ENCODE results near the gene ELP5.
A peak's percentile ranks its signal among the peaks of the same experiment; 100 is the strongest.

ELP5 gene

DNA sequence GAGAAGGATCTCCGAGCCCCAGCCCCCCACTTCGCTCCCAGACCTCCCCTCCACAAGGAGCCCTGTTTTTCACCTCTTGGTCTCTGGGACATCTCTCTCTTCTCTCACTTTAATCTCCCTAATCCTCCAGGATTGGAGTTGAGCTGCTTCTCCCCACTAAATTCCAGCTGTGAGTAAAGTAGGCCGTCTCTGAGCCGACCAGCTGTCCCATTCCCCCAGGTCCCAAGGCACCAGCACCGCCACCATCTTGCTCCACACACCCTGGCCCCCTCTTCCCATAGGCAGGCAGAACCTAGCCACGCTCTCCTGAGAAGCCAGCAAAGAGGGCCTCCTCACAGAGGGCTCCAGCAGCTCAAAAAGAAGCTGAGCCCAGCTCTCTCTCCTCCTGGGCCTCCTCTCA is 33.3 kb upstream of the ELP5 start:
- FAIRE-seq (no peak), DNase-seq (ENCODE audit: insufficient read length, low spot score) (no peak)

DNA sequence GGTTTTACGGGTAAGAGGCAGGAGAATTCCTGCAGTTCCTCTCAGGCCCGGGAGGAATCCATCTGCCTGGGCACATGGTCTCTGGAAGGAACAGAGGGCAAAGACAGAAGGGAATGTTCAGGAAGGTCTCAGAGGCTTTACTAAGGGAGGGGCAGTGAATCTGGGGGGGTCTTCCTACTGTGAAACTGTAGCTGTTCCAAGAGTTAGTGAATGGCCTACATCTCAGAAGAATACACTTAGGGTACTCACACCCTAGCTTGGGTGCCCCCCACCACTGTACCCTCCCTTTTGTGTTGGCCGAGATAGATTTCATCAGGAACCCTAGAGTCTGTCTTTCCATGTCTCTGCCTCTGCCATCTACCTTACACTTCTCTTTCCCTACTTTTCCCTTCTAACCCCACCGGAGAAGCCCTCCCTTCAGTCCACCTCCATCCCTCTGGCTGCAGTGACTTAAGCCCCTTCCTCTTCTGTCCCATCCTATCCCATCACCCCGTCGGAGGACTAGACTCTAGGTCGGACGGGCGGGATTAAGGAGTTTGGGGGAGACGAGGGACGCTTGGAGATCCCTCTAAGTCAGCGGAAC is 32.7 kb upstream of the ELP5 start:
- no peak for DNase-seq (ENCODE audit: insufficient read length, low spot score)
- no peak for FAIRE-seq

DNA sequence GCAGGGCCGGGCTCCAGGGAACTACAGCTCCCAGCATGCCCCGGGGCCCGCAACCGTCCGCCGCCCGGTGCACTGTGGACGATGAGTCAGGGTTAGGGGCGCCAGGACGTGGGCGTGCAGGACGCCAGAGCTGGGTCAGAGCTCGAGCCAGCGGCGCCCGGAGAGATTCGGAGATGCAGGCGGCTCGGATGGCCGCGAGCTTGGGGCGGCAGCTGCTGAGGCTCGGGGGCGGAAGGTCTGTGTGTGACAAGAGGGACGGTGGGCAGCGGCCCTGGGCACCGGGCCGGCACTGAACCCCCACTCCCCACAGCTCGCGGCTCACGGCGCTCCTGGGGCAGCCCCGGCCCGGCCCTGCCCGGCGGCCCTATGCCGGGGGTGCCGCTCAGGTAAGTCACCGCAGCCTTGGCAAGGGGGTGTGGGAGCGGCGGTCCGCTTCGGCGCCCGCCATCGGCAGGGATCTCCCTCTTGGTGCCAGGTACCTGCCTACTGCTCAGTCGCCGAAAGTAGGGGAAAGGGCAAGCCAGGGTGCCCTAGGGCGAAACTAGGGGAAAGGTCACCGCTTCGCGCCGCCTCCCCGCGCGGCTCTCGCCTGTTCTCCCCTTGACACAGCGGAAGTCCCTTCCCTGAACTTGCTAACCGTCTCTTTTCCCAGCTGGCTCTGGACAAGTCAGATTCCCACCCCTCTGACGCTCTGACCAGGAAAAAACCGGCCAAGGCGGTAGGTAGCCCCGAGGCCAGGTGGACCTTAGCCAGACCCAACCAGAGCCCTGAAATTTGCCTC is 32.0 kb upstream of the ELP5 start, which contains the start of the genes ACADVL and DLG4:
Gene ACADVL, plus strand, starts transcription at position 127 of the 781 bp plus-strand sequence. Its CDS starts 47 bp downstream, at position 174.
Gene DLG4, minus strand, starts transcription at position 25 of the 781 bp plus-strand sequence.
- peak; percentile 96 for DNase-seq (ENCODE audit: insufficient read length, low spot score)

DNA sequence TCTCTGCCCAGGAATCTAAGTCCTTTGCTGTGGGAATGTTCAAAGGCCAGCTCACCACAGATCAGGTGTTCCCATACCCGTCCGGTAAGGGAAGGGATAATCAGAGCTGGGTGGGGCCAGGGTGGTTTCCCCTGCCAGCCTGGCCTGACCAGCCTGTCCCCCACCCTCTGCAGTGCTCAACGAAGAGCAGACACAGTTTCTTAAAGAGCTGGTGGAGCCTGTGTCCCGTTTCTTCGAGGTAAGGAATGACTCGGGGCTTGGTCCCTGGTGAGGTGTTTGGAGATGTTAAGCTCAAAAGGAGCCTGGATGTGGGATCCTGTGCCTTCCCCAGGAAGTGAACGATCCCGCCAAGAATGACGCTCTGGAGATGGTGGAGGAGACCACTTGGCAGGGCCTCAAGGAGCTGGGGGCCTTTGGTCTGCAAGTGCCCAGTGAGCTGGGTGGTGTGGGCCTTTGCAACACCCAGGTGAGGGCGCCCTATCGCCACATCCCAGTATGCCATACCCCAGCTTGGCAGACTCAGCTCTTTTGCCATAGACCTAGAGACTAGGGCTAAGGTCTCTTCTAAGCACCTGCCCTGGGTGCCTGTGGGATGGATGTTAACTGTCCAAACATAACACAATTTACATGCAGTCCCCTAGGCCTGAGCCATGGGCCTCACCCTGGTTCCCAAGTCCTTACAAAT is 31.3 kb upstream of the ELP5 start:
- DNase-seq (ENCODE audit: insufficient read length, low spot score): no peak
- FAIRE-seq: no peak

More for the DNA sequence above, 32.0 kb upstream of the ELP5 start, which contains the start of the genes ACADVL and DLG4:
- peak; percentile 96 for FAIRE-seq

DNA sequence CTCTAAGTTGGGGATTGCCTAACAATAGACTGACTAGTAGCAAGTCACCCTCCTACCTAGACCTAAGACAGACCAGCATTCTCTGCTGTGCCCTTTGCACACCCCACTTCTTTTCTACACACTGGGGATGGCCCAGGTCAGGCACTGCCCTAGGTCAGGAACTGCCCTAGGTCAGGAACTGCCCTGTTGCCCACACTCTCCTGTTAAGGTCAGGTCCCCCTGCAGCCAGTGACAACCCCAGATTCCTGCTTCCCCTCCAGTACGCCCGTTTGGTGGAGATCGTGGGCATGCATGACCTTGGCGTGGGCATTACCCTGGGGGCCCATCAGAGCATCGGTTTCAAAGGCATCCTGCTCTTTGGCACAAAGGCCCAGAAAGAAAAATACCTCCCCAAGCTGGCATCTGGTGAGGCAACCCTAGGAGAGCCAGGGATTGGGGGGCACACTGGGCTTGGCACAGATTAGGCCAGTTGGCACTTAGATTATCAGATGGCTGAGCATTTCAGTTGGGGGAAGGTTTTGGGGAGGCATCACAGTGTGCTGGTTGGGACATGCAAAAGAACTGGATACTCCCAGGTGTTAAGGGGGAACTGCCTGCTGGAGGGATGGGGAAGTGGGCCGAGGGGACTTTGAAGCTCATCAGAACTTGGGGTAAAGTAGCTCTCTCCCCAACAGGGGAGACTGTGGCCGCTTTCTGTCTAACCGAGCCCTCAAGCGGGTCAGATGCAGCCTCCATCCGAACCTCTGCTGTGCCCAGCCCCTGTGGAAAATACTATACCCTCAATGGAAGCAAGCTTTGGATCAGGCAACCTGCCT is 30.5 kb upstream of the ELP5 start:
- FAIRE-seq: peak; percentile 69
- no peak for DNase-seq (ENCODE audit: insufficient read length, low spot score)

DNA sequence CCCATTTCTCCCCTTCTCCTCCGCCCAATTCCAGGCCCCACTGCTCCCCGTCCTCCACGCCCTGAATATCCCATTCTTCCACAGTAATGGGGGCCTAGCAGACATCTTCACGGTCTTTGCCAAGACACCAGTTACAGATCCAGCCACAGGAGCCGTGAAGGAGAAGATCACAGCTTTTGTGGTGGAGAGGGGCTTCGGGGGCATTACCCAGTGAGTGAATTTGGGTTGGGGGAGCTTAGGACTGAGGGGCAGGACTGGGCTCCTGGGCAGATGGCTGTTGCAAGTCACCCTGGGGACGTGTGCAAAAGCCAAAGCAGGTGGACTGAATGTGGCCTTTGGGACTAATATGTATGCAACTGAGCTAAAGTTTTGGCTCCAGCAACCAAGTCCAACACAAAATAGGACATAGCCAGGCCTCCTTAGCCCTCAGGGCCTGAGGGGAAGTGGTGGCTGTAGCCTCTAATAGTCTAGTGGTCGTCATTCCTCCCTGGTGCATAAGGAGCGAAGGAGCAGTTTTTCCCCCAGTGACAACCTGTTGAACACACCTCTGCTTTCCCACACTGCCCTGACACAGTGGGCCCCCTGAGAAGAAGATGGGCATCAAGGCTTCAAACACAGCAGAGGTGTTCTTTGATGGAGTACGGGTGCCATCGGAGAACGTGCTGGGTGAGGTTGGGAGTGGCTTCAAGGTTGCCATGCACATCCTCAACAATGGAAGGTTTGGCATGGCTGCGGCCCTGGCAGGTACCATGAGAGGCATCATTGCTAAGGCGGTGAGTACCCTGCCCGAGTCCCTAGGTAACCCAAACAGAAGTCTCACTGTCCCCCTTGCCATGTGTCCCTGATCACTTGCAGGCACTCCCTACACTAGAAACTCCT is 29.7 kb upstream of the ELP5 start:
- DNase-seq (ENCODE audit: insufficient read length, low spot score) (no peak), FAIRE-seq (no peak)

DNA sequence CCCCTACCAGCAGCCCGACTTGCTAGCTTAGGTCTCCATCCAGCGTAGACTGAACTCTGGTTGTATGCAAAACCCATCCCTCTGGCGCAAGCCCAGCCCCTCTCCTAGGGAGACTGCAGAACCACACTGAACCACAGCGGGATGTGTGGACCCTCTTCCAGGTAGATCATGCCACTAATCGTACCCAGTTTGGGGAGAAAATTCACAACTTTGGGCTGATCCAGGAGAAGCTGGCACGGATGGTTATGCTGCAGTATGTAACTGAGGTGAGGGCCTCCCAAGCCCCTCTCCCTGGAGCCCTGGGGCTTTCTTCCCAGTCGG is 29.1 kb upstream of the ELP5 start:
- DNase-seq (ENCODE audit: insufficient read length, low spot score) (no peak), FAIRE-seq (no peak)

DNA sequence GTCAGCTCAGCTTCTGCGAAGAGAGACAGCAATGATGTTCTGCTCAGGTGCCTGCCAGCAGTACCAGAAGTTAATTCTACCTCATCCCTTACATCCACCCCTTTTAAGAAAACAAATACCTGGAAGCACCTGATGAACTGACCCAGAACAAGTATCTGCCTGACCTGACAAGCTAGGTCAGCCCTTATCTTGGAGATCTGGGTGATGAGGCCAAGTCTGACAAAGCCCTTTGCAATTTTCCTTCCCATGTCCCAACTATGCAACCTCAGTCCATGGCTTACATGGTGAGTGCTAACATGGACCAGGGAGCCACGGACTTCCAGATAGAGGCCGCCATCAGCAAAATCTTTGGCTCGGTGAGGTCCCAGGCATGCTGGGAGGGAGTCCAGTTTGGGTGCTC is 28.6 kb upstream of the ELP5 start:
- no peak for DNase-seq (ENCODE audit: insufficient read length, low spot score)
- FAIRE-seq: no peak

DNA sequence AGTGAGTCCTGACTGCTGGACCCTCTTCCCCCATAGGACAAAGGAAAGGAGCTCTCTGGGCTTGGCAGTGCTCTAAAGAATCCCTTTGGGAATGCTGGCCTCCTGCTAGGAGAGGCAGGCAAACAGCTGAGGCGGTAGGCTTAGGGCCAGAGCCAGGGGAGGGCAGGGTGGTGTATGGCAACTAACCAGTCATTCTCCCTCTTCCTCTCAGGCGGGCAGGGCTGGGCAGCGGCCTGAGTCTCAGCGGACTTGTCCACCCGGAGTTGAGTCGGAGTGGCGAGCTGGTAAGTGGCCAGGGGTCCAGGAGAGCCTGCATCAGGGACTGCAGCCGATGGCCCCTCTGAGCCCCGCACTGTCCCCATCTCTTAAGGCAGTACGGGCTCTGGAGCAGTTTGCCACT is 27.9 kb upstream of the ELP5 start:
- no peak for DNase-seq (ENCODE audit: insufficient read length, low spot score)
- no peak for FAIRE-seq

DNA sequence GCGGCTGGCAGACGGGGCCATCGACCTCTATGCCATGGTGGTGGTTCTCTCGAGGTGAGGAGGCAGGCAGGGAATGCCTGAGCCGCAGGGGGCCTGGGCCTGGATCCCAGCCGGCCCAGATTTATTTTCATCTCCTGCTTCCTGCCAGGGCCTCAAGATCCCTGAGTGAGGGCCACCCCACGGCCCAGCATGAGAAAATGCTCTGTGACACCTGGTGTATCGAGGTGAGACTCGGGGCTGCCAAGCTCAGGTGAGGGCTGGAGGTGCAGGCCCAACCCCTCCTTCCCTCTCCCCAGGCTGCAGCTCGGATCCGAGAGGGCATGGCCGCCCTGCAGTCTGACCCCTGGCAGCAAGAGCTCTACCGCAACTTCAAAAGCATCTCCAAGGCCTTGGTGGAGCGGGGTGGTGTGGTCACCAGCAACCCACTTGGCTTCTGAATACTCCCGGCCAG is 27.3 kb upstream of the ELP5 start:
- no peak for DNase-seq (ENCODE audit: insufficient read length, low spot score)
- no peak for FAIRE-seq

DNA sequence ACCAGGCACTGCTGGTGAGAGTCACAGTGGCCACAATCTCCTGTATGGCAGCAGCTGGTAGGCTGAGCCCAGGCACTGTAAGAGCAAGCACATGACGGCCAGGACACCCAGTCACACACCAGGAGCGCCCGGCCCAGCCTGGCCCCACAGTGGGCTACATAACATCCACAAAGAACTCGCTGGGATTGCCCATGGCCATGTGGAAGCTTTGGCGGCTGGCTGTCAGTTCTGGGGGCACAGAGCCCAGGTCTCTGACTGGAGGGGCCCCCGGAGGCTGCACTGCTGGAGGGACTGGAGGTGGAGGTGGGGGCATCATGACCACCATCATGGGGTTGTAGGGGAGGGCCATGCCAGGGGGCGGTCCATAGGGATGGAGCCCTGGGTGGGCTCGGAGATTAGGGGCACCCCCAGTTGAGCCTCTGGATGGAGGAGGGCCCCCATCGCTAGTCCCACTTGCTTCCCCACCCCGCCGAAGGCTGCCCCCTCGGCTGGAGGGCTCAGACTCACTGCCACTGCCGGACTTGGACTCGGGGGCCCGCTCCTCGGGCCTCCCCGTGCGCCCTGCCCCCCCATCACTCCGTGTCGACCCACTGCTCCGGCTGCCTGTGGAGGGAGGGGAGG is 26.2 kb upstream of the ELP5 start:
- no peak for DNase-seq (ENCODE audit: insufficient read length, low spot score)
- FAIRE-seq: no peak

DNA sequence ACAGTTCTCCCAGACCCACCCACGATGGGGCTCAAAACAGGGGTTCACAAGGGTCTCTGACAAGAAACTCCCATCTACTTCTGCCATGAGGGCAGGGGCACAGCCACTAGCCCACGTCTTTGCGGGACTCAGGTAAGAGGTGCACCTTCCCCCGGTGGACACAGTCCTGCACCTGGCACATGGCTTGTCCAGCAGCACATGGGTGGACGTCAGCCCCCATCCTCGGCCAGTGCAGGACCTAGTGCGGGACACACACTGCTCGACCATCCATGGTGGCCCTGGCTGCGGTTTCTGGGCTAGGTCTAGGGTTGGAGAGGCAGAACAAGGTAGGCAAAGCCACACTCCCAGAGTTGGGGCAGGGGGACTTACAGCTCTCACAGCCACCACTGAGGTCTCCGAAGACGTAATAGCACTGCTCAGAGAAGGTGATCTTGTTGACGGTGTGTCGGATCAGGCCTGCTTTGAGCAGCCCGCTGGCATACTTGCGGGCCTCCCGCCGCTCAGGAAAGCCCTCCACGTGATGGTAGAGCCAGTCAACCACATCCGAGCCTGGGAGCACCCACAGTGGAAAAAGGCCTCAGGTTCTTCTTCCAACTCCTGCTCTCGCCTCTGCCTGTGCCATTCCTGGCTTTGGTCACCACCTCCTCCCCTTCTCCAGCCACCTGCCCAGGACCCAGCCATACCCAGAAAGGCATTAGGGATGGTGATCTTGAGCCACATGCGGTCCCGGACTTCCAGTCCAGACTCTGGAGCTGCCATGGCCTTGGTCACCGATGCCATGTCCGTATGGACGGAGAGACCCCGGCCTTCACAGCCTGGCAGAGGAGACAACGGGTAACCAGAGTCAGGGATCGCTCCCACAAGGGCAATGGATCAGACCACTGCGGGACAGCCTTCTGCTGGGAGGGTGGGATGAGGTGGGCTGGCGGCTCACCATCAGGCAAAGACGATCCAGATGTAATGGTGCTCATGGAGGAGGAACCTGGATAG is 25.0 kb upstream of the ELP5 start:
- DNase-seq (ENCODE audit: insufficient read length, low spot score) (no peak), FAIRE-seq (peak; percentile 13)

DNA sequence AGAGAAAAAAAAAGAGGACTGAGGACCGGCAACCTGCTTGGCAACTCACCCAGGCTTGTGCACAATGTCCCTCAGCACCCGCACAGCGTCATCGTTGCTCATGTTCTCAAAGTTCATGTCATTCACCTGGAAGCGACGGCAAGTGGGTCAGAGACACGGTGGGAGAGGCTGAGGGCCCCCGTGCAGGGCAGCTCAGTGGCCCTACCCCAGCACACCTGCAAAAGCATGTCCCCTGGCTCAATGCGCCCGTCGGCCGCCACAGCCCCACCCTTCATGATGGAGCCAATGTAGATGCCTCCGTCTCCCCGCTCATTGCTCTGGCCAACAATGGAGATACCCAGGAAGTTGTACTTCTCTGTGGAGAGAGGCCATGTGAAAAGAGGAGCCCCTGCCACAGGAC is 23.1 kb upstream of the ELP5 start:
- no peak for FAIRE-seq
- DNase-seq (ENCODE audit: insufficient read length, low spot score): no peak

DNA sequence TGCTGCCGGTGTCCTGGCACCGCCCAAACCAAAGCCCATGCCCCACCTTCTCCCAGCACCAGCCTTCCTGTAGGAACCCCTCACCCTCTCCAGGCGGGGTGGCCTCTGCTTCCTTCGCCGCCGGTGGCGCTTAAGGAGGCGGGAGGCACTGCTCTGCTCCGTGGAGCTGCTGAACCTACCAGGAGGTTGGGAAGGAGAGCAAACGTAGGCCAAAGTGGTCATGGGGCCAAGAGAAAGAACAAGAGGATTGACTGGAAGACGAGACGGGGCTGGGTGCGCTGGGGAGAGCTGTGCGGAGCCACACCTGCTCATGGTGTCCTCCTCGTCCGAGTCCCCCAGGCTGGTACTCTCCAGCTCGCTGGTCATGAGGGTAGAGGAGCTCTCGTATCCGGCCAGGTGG is 22.5 kb upstream of the ELP5 start:
- DNase-seq (ENCODE audit: insufficient read length, low spot score) (no peak), FAIRE-seq (no peak)

DNA sequence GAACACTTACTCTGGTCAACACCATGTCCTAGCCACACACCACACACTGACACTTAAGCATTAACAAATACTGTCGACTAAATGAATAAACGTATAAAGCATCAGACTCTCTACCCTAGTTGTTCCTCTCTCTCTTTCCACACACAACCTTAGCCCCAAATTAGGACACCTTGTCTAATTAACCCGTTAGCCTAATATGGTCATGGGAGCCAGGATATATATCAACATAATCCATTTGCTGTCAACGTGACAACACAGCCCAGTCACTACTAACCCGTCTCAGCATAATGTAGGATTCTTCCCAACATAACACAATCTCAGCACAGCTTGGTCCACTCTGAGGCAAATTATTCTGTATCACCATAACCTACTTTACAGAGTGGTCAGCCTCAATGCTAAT is 19.9 kb upstream of the ELP5 start:
- DNase-seq (ENCODE audit: insufficient read length, low spot score) (no peak), FAIRE-seq (peak; percentile 94)

DNA sequence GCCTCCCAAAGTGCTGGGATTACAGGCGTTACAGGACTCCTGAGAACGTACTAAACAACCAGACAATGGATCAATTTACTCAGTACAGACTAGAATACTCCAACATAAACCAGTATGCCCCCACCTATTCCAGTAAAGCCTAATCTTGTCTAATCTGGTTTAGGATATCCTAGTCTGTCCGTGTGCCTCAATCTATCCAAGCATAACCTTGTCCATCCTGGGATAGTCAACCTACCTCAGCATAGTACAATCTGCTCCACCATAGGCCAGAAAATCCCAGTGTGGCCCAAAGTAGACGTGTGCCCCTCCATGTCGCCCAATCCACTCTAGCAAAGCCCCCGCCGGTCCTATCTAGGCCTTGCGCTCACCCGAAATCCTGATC is 18.3 kb upstream of the ELP5 start:
- FAIRE-seq: no peak

DNA sequence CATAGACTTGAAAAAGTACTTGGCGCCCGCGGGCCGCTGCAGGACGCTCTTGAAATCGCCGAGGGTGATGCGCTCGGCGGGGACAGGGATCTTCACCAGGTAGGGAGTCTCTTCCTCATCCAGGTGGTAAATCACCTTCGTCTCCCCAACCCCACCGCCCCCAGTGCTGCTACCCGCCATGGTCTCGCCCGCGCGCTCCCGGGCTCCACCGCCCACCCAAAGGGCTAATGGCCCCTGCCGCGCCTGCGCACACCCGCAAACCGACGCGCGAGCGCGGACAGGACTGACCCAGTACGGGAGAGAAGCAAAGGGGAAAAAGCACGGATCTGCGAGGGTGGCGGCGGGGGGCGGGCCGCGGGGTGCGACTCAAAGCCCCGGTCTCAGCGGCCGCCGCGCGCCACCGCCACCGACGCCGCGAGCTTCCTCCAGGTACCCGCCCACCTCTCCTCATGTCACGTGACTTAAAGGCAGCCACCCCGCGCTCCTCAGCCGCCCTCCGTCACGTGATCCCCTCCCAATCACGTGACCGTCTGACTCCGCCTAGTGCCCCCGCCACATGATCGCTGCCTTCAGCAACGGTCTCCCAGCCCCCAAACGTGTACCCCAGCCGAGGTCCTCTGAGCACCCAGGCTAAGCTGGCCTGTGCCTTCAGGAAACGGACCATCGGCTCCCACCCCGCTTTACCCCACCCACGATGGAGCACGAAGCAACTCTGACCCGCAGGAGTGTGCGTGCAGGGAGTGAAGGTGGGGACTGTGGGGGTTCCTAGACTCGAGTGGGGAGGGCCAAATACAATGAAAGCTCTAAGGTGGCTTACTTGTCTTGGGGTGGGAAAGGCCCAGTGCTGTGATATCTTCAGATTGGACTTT is 17.7 kb upstream of the ELP5 start, which contains the start of gene DVL2:
Gene DVL2, minus strand, starts transcription at position 435 of the 869 bp plus-strand sequence. Its CDS starts 255 bp downstream, at position 180.
- DNase-seq (ENCODE audit: insufficient read length, low spot score): peak; percentile 95
- peak; percentile 98 for FAIRE-seq

More for the DNA sequence above, 18.3 kb upstream of the ELP5 start:
- DNase-seq (ENCODE audit: insufficient read length, low spot score): no peak
